ENCODE measurements around the gene F8A1. TPM values are rescaled to one million over a fixed set of nuclear protein-coding genes. Genes with fewer than 3 reads are reported as not detected.
"Not testable (repeated sequence)": the region's sequence is repeated elsewhere in the genome, so short reads cannot be mapped to it uniquely, and the experiment has no call there.

F8A1 gene
- 22.1 and 26.4 TPM in 2 replicates for total RNA-seq (2014; rRNA removed; shearing (Covaris generic))

- DNase-seq (ENCODE audit: low spot score), result not testable (repeated sequence)
Observed at GRCh38 chrX:154886069-154886788, at the start of gene F8A1. Gene F8A1 (plus strand): TSS chrX:154886355. CDS start chrX:154886375, 20 bp downstream.

- DNase-seq (ENCODE audit: low spot score), result peak; percentile 69
Observed at GRCh38 chrX:154840856-154841255, 45.3 kb upstream of the F8A1 start.

DNA sequence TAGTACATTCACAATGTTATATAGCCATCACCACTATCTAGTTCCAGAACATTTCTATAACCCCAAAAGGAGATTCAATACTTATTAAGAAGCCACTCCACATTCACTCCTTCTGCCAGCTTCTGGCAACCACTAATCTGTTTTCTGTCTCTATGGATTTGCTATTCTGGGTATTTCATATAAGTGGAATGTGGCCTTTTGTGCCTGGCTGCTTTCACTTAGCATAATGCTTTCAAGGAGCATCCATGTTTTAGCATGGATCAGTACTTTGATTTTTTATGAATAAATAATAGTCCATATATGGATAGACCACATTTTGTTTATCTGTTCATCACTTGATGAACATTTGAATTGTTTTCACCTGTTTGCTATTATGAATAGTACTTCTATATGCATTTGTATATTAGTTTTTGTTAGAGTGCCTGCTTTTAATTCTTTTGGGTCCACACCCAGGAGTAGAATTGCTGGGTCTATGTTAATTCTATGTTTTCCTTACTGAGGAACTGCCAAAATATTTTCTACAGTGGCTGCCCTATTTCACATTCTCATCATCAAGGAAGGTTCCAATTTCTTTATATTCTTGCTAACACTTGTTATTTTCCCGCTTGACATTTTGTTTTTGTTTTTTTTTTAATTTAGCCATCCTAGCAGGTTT, 35.1 kb upstream of the F8A1 start:
- DNase-seq (ENCODE audit: low spot score), result no peak

DNA sequence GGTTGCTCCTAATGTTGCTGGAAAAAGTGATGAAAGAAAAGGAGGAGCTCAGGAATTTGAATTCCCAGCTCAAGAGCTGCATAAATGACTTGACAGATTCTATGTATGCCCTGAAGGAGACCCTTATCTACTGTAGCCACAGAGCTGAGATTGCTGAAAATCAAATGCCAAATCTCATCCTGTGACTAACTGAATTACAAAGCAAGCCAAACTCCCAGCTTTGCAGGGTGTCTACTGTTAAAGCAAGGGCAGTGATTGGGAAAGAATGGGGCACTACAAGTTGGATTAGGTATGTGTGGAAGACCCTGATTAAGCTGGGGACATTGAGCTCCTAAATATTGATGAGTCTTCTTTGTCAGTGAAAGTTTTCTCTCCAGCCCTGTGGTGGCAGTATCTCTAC, 30.9 kb upstream of the F8A1 start:
- DNase-seq (ENCODE audit: low spot score), result no peak

- DNase-seq (ENCODE audit: low spot score), result not testable (repeated sequence)
Observed at GRCh38 chrX:154868522-154868921, 17.6 kb upstream of the F8A1 start.

- DNase-seq (ENCODE audit: low spot score), result no peak
Observed at GRCh38 chrX:154873329-154873728, 12.8 kb upstream of the F8A1 start.

- not testable (repeated sequence) for DNase-seq (ENCODE audit: low spot score)
Observed at GRCh38 chrX:154884069-154884468, 2.1 kb upstream of the F8A1 start.

DNA sequence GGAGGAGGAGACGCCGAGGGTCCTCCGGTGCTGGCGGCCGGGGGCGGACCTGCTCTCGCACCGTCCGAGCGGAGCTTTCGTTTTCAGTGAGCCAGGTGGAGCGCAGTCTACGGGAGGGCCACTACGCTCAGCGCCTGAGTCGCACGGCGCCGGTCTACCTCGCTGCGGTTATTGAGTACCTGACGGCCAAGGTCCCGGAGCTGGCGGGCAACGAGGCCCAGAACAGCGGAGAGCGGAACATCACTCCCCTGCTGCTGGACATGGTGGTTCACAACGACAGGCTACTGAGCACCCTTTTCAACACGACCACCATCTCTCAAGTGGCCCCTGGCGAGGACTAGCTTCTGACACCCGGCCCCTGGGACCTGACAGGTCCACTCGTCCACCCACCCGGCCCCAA, 1.1 kb upstream of the F8A1 start:
- not testable (repeated sequence) for DNase-seq (ENCODE audit: low spot score)

GRCh38 chrX:154885549-154885948, 606 bp upstream of the F8A1 start:
- not testable (repeated sequence) for DNase-seq (ENCODE audit: low spot score)

DNA sequence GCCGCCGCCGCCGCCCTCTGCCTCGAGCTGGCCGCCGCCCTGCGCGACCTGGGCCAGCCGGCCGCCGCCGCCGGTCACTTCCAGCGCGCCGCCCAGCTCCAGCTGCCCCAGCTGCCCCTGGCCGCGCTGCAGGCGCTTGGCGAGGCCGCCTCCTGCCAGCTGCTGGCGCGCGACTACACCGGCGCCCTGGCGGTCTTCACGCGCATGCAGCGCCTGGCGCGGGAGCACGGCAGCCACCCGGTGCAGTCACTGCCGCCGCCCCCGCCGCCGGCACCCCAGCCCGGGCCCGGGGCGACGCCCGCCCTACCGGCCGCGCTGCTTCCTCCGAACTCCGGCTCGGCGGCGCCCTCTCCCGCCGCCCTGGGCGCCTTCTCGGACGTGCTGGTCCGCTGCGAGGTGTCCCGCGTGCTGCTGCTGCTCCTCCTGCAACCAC, 650 bp downstream of the F8A1 start:
- DNase-seq (ENCODE audit: low spot score), result not testable (repeated sequence)

GRCh38 chrX:154890990-154891639, 5.0 kb downstream of the F8A1 start:
- DNase-seq (ENCODE audit: low spot score), result no peak

- DNase-seq (ENCODE audit: low spot score), result no peak
Observed at GRCh38 chrX:154892296-154892695, 6.1 kb downstream of the F8A1 start.

GRCh38 chrX:154900323-154900722, 14.2 kb downstream of the F8A1 start:
- DNase-seq (ENCODE audit: low spot score), result no peak

GRCh38 chrX:154902408-154902807, 16.3 kb downstream of the F8A1 start:
- no peak for DNase-seq (ENCODE audit: low spot score)

DNA sequence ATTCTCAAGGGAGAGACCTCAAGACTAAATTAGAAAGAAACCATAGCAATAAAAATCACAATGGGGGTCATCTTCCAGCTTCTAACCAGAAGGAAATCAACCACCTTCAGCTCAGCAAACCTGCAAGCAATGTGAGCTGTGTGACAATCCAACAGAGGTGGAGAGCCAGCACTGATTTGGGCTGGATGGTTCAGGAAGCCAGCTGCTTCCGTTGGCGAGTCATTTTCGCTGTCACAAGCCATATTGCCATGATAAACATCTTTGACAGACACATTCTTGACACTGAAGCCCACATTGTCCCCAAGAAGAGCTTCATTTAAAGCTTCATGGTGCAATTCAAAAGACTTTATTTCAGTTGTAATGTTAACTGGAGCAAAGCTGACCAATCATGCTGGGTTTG, 22.7 kb downstream of the F8A1 start:
- DNase-seq (ENCODE audit: low spot score), result no peak

DNA sequence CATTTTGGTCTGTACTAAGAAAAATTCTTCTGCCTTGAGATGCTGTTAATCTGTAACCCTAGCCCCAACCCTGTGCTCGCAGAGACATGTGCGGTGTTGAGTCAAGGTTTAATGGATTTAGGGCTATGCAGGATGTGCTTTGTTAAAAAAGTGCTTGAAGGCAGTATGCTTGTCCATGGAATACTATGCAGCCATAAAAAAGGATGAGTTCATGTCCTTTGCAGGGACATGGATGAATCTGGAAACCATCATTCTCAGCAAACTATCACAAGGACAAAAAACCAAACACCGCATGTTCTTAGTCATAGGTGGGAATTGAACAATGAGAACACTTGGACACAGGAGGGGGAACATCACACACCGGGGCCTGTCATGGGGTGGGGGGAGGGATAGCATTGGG, 23.9 kb downstream of the F8A1 start:
- DNase-seq (ENCODE audit: low spot score), result not testable (repeated sequence)

GRCh38 chrX:154910528-154910927, 24.4 kb downstream of the F8A1 start:
- DNase-seq (ENCODE audit: low spot score), result not testable (repeated sequence)

DNA sequence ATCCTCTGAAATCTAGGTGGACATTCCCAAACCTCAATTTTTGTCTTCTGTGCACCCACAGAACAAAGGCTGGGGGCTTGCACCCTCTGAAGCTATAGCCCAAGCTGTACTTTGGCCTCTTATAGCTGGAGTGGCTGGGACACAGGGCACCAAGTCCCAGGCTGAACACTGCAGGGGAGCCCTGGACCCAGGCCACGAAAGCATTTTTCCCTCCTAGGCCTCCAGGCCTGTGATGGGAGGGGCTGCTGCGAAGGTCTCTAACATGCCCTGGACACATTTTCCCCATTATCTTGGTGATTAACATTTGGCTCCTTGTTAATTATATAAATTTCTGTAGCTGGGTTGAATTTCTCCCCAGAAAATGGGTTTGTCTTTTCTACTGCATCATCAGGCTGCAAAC, 27.9 kb downstream of the F8A1 start:
- no peak for DNase-seq (ENCODE audit: low spot score)

- DNase-seq (ENCODE audit: low spot score), result peak; percentile 84
Observed at GRCh38 chrX:154918060-154918483, 31.9 kb downstream of the F8A1 start.

GRCh38 chrX:154924771-154925170, 38.6 kb downstream of the F8A1 start:
- DNase-seq (ENCODE audit: low spot score), result not testable (repeated sequence)

All from HT-29 (cell line).